ENCODE data around the gene BBX. TPM values are rescaled to one million over a fixed set of nuclear protein-coding genes. Genes with fewer than 3 reads are reported as not detected.
A peak's percentile ranks its signal among the peaks of the same experiment; 100 is the strongest.

The BBX gene
- total RNA-seq, 1 experiment from 2014 or later, result 73.2 TPM

- intact Hi-C loops (cut with micrococcal nuclease), result loop anchor here (10.0 kb wide), 1 partner anchor 71 kb away; no protein-coding TSS in a partner anchor
- no peak for DNase-seq (ENCODE audit: unreplicated experiment)
- H3K36me3 Mint-ChIP-seq (ENCODE audit: insufficient read depth, unreplicated experiment), result no peaks in the 10 kb centered on the region
- no peak for TF ChIP-seq CTCF (IDR thresholded peaks at IDR 0.05; ENCODE audit: unreplicated experiment)
- BruUV-seq (replicated peaks), result no TSS peak
- no peak overlapping the region for H3K27ac Mint-ChIP-seq (ENCODE audit: low read depth, unreplicated experiment)
- POLR2A ChIA-PET, result interaction anchor here (1.1 to 1.3 kb wide), 2 partner anchors 12 to 25 kb away, joined by 3 read pairs; no protein-coding TSS in a partner anchor
- CTCF ChIA-PET, result interaction anchor here (0.6 to 0.9 kb wide), 2 partner anchors 95 to 641 kb away, joined by 3 read pairs; no protein-coding TSS in a partner anchor
- H3K4me3 Mint-ChIP-seq (ENCODE audit: unreplicated experiment), result no peak overlapping the region
- no peaks in the 10 kb centered on the region for H3K9me3 Mint-ChIP-seq (ENCODE audit: unreplicated experiment)
- peaks cover 17% of the 10 kb centered on the region for H3K27me3 Mint-ChIP-seq (ENCODE audit: insufficient read depth, unreplicated experiment)
- no peaks in the 10 kb centered on the region for H3K4me1 Mint-ChIP-seq (ENCODE audit: insufficient read depth, unreplicated experiment)
These were observed 331.1 kb downstream of the BBX start for GRCh38 chr3:107853821-107854220.

GRCh38 chr3:107854733-107855132, 332.0 kb downstream of the BBX start:
- H3K4me3 Mint-ChIP-seq (ENCODE audit: unreplicated experiment), result no peak overlapping the region
- BruUV-seq (replicated peaks), result no TSS peak
- peaks cover 17% of the 10 kb centered on the region for H3K27me3 Mint-ChIP-seq (ENCODE audit: insufficient read depth, unreplicated experiment)
- no peak for DNase-seq (ENCODE audit: unreplicated experiment)
- no peak for TF ChIP-seq CTCF (IDR thresholded peaks at IDR 0.05; ENCODE audit: unreplicated experiment)
- H3K9me3 Mint-ChIP-seq (ENCODE audit: unreplicated experiment), result no peaks in the 10 kb centered on the region
- H3K36me3 Mint-ChIP-seq (ENCODE audit: insufficient read depth, unreplicated experiment), result no peaks in the 10 kb centered on the region
- ChIA-PET CTCF (interaction anchor here (0.6 to 2.5 kb wide), 5 partner anchors 8 to 640 kb away, joined by 3 to 7 read pairs (median 3); no protein-coding TSS in a partner anchor), POLR2A (interaction anchor here (1.3 kb wide), 1 partner anchor 26 kb away, joined by 3 read pairs; no protein-coding TSS in a partner anchor)
- intact Hi-C loops (cut with micrococcal nuclease), result loop anchor here (10.0 kb wide), 1 partner anchor 70 kb away; no protein-coding TSS in a partner anchor
- no peaks in the 10 kb centered on the region for H3K4me1 Mint-ChIP-seq (ENCODE audit: insufficient read depth, unreplicated experiment)
- no peak overlapping the region for H3K27ac Mint-ChIP-seq (ENCODE audit: low read depth, unreplicated experiment)

- DNase-seq (ENCODE audit: unreplicated experiment), result peak; percentile 53
- intact Hi-C loops (cut with micrococcal nuclease), result loop anchor here (10.0 kb wide), 1 partner anchor 69 kb away; no protein-coding TSS in a partner anchor
- H3K36me3 Mint-ChIP-seq (ENCODE audit: insufficient read depth, unreplicated experiment), result no peaks in the 10 kb centered on the region
These were observed 332.9 kb downstream of the BBX start for GRCh38 chr3:107855710-107856109.

More at GRCh38 chr3:107855710-107856109, 332.9 kb downstream of the BBX start:
- H3K4me3 Mint-ChIP-seq (ENCODE audit: unreplicated experiment), result no peak overlapping the region
- ChIA-PET CTCF (interaction anchor here (0.5 to 2.5 kb wide), 8 partner anchors 8 to 460 kb away, joined by 3 to 7 read pairs (median 4); no protein-coding TSS in a partner anchor), POLR2A (interaction anchor here (1.2 kb wide), 1 partner anchor 14 kb away, joined by 3 read pairs; no protein-coding TSS in a partner anchor)
- H3K9me3 Mint-ChIP-seq (ENCODE audit: unreplicated experiment), result no peaks in the 10 kb centered on the region
- H3K27ac Mint-ChIP-seq (ENCODE audit: low read depth, unreplicated experiment), result no peak overlapping the region
- H3K4me1 Mint-ChIP-seq (ENCODE audit: insufficient read depth, unreplicated experiment), result no peaks in the 10 kb centered on the region
- TF ChIP-seq CTCF (IDR thresholded peaks at IDR 0.05; ENCODE audit: unreplicated experiment), result no peak
- BruUV-seq (replicated peaks), result no TSS peak
- H3K27me3 Mint-ChIP-seq (ENCODE audit: insufficient read depth, unreplicated experiment), result peaks cover 17% of the 10 kb centered on the region
